H1 (cell line): ENCODE results near the gene TAF15. TPM values are rescaled to one million over a fixed set of nuclear protein-coding genes. Genes with fewer than 3 reads are reported as not detected.

ENCODE experiments used
- EP300 ChIP-seq, 2 experiments: IDR thresholded peaks; 1 replicate in 1 of 2; 2 replicates in 1 of 2; pipeline ENCODE4 v1.6.1; 2011 to 2012; ENCODE audit warnings: low read depth in 2 of 2, low read length in 2 of 2, mild to moderate bottlenecking in 2 of 2, borderline replicate concordance in 1 of 2, inconsistent platforms in 1 of 2, moderate library complexity in 1 of 2
- HDAC6 ChIP-seq: IDR thresholded peaks from one replicate; pipeline ENCODE4 v1.7.1; 2012; ENCODE audit warnings: low read depth, mild to moderate bottlenecking, inconsistent platforms, low read length, moderate library complexity
- JUN ChIP-seq: IDR thresholded peaks from 2 replicates; pipeline ENCODE4 v1.6.1; 2011; ENCODE audit warnings: low read depth, mild to moderate bottlenecking, improper control_type of control experiment, low read length
- SUZ12 ChIP-seq: fragments of 200-600 bp; sonication (generic); IDR thresholded peaks from 2 replicates; pipeline ENCODE4 v1.6.1; 2012; ENCODE audit warnings: mild to moderate bottlenecking, inconsistent platforms, low read length, moderate library complexity, mixed read lengths
- polyA plus RNA-seq, 7 experiments: library from polyadenylated mRNA; depleted of rRNA in 3 of 7; stranded (reverse) in 5 of 7; unstranded in 2 of 7; fragments of >200 nt in 5 of 7; fragments of 200-250 nt in 2 of 7; gene quantifications; 1 replicate in 5 of 7; 2 replicates in 1 of 7; 4 replicates in 1 of 7; pipeline versions ENCODE4 v1.2.1 to v1.2.3, GENCODE V29; 2011 to 2013; ENCODE audit warnings: missing spikeins in 2 of 7, mixed read lengths in 2 of 7
- total RNA-seq: library from RNA; stranded (reverse); fragmentation: NEBNext Ultra II Directional; extraction: Animal tissue kit (Norgen Biotek cat#: 25700); gene quantifications from 2 replicates; pipeline ENCODE4 v1.2.1, GENCODE V29; 2021
- TF ChIP-seq, protein P1 (sequence below): fragments of 300-600 bp; sonication (generic); IDR thresholded peaks from 2 replicates; pipeline ENCODE4 v1.7.1; 2012; ENCODE audit warnings: low read length, moderate library complexity, mild to moderate bottlenecking, inconsistent platforms; ENCODE audit not compliant: insufficient replicate concordance
- TF ChIP-seq, protein P2 (sequence below): IDR thresholded peaks from 2 replicates; pipeline ENCODE4 v1.6.1; 2011; ENCODE audit warnings: low read length, improper control_type of control experiment

Gene TAF15
- total and polyA plus RNA-seq, 2 of the 8 experiments (the other 6 are each of a cell fraction or from before 2014, with no cell fraction given), result 80.1 to 338 TPM

- TF ChIP-seq, protein P1, sequence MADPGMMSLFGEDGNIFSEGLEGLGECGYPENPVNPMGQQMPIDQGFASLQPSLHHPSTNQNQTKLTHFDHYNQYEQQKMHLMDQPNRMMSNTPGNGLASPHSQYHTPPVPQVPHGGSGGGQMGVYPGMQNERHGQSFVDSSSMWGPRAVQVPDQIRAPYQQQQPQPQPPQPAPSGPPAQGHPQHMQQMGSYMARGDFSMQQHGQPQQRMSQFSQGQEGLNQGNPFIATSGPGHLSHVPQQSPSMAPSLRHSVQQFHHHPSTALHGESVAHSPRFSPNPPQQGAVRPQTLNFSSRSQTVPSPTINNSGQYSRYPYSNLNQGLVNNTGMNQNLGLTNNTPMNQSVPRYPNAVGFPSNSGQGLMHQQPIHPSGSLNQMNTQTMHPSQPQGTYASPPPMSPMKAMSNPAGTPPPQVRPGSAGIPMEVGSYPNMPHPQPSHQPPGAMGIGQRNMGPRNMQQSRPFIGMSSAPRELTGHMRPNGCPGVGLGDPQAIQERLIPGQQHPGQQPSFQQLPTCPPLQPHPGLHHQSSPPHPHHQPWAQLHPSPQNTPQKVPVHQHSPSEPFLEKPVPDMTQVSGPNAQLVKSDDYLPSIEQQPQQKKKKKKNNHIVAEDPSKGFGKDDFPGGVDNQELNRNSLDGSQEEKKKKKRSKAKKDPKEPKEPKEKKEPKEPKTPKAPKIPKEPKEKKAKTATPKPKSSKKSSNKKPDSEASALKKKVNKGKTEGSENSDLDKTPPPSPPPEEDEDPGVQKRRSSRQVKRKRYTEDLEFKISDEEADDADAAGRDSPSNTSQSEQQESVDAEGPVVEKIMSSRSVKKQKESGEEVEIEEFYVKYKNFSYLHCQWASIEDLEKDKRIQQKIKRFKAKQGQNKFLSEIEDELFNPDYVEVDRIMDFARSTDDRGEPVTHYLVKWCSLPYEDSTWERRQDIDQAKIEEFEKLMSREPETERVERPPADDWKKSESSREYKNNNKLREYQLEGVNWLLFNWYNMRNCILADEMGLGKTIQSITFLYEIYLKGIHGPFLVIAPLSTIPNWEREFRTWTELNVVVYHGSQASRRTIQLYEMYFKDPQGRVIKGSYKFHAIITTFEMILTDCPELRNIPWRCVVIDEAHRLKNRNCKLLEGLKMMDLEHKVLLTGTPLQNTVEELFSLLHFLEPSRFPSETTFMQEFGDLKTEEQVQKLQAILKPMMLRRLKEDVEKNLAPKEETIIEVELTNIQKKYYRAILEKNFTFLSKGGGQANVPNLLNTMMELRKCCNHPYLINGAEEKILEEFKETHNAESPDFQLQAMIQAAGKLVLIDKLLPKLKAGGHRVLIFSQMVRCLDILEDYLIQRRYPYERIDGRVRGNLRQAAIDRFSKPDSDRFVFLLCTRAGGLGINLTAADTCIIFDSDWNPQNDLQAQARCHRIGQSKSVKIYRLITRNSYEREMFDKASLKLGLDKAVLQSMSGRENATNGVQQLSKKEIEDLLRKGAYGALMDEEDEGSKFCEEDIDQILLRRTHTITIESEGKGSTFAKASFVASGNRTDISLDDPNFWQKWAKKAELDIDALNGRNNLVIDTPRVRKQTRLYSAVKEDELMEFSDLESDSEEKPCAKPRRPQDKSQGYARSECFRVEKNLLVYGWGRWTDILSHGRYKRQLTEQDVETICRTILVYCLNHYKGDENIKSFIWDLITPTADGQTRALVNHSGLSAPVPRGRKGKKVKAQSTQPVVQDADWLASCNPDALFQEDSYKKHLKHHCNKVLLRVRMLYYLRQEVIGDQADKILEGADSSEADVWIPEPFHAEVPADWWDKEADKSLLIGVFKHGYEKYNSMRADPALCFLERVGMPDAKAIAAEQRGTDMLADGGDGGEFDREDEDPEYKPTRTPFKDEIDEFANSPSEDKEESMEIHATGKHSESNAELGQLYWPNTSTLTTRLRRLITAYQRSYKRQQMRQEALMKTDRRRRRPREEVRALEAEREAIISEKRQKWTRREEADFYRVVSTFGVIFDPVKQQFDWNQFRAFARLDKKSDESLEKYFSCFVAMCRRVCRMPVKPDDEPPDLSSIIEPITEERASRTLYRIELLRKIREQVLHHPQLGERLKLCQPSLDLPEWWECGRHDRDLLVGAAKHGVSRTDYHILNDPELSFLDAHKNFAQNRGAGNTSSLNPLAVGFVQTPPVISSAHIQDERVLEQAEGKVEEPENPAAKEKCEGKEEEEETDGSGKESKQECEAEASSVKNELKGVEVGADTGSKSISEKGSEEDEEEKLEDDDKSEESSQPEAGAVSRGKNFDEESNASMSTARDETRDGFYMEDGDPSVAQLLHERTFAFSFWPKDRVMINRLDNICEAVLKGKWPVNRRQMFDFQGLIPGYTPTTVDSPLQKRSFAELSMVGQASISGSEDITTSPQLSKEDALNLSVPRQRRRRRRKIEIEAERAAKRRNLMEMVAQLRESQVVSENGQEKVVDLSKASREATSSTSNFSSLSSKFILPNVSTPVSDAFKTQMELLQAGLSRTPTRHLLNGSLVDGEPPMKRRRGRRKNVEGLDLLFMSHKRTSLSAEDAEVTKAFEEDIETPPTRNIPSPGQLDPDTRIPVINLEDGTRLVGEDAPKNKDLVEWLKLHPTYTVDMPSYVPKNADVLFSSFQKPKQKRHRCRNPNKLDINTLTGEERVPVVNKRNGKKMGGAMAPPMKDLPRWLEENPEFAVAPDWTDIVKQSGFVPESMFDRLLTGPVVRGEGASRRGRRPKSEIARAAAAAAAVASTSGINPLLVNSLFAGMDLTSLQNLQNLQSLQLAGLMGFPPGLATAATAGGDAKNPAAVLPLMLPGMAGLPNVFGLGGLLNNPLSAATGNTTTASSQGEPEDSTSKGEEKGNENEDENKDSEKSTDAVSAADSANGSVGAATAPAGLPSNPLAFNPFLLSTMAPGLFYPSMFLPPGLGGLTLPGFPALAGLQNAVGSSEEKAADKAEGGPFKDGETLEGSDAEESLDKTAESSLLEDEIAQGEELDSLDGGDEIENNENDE, result no peak
- TF ChIP-seq SUZ12 (no peak), JUN (no peak), HDAC6 (no peak), EP300 (IDR thresholded peaks at IDR 0.05; ENCODE audit: borderline replicate concordance in 1 of 2, low read depth in 2 of 2, low read length in 2 of 2) (no peak)
- TF ChIP-seq, protein P2, sequence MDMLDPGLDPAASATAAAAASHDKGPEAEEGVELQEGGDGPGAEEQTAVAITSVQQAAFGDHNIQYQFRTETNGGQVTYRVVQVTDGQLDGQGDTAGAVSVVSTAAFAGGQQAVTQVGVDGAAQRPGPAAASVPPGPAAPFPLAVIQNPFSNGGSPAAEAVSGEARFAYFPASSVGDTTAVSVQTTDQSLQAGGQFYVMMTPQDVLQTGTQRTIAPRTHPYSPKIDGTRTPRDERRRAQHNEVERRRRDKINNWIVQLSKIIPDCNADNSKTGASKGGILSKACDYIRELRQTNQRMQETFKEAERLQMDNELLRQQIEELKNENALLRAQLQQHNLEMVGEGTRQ, result no peak
Measured at GRCh38 chr17:35878361-35878760, 69.1 kb downstream of the TAF15 start (continued).
